RWPE2 (cell line): ENCODE data around the gene AGAP5.
"Not testable (repeated sequence)": the region's sequence is repeated elsewhere in the genome, so short reads cannot be mapped to it uniquely, and the experiment has no call there.

Source experiments
- ATAC-seq: fragments of 200-7000 bp; cut with Tn5 transposase; 3 replicates; pipeline ENCODE4 v1.9.1; 2021; ENCODE audit warnings: low read depth
- DNase-seq: peaks from one replicate; pipeline ENCODE4 v3.0.0-alpha.2; 2020; ENCODE audit warnings: low spot score
- H3K27ac ChIP-seq: fragments of 450-650 bp; 2 replicates; pipeline ENCODE4 v1.5.1; 2017; ENCODE audit warnings: mild to moderate bottlenecking; ENCODE audit not compliant: poor library complexity, severe bottlenecking
- H3K27me3 ChIP-seq: fragments of 250-450 bp; sonication (Bioruptor Pico); 2 replicates; pipeline ENCODE4 v1.5.1; 2021; ENCODE audit warnings: mild to moderate bottlenecking, moderate library complexity; ENCODE audit not compliant: insufficient read depth, poor library complexity, severe bottlenecking
- H3K36me3 ChIP-seq: fragments of 250-450 bp; sonication (Bioruptor Pico); 2 replicates; pipeline ENCODE4 v1.5.1; 2020; ENCODE audit warnings: low read depth, mild to moderate bottlenecking, moderate library complexity
- H3K4me1 ChIP-seq: fragments of 250-450 bp; sonication (Bioruptor Pico); 2 replicates; pipeline ENCODE4 v1.5.1; 2021; ENCODE audit warnings: mild to moderate bottlenecking, moderate library complexity; ENCODE audit not compliant: insufficient read depth, poor library complexity, severe bottlenecking
- H3K4me3 ChIP-seq: fragments of 250-450 bp; sonication (Bioruptor Pico); 2 replicates; pipeline ENCODE4 v1.5.1; 2021; ENCODE audit warnings: mild to moderate bottlenecking, moderate library complexity; ENCODE audit not compliant: severe bottlenecking
- H3K9me3 ChIP-seq: fragments of 250-450 bp; sonication (Bioruptor Pico); 2 replicates; pipeline ENCODE4 v1.5.1; 2021; ENCODE audit warnings: mild to moderate bottlenecking, moderate library complexity; ENCODE audit not compliant: severe bottlenecking
- CTCF ChIP-seq: fragments of 450-650 bp; IDR thresholded peaks from one replicate; pipeline ENCODE4 v1.5.1; 2017; ENCODE audit warnings: mild to moderate bottlenecking, moderate library complexity; ENCODE audit not compliant: poor library complexity, severe bottlenecking

The AGAP5 gene

GRCh38 chr10:73697675-73698159, at the start of gene AGAP5:
Gene AGAP5, minus strand, starts transcription at chr10:73698109. Its CDS starts 354 bp downstream, at chr10:73697755.
- DNase-seq, H3K4me1 ChIP-seq, H3K9me3 ChIP-seq, H3K36me3 ChIP-seq, H3K27me3 ChIP-seq, ATAC-seq, H3K27ac ChIP-seq, H3K4me3 ChIP-seq: not testable (repeated sequence)

- Histone ChIP-seq H3K27me3 (no peaks in the 10 kb centered on the region), H3K36me3 (peaks cover 64% of the 10 kb centered on the region), H3K27ac (no peak overlapping the region), H3K4me1 (peaks cover 6% of the 10 kb centered on the region), H3K9me3 (no peaks in the 10 kb centered on the region), H3K4me3 (no peak overlapping the region)
- ATAC-seq = no peak
- TF ChIP-seq CTCF = no peak
- DNase-seq = no peak
Measured at GRCh38 chr10:73746721-73747120, 48.8 kb upstream of the AGAP5 start.

- H3K27ac ChIP-seq = peak overlapping the region; percentile 86
- peaks cover 9% of the 10 kb centered on the region for H3K4me1 ChIP-seq
- ATAC-seq (peak; percentile 27), DNase-seq (no peak)
- H3K4me3 ChIP-seq = peak overlapping the region; percentile 61
- H3K27me3 ChIP-seq = no peaks in the 10 kb centered on the region
- H3K36me3 ChIP-seq = peaks cover 43% of the 10 kb centered on the region
- H3K9me3 ChIP-seq = no peaks in the 10 kb centered on the region
- TF ChIP-seq CTCF = no peak
Measured at GRCh38 chr10:73744664-73744975, 46.7 kb upstream of the AGAP5 start.

- Histone ChIP-seq H3K9me3 (no peaks in the 10 kb centered on the region), H3K4me1 (peaks cover 9% of the 10 kb centered on the region), H3K4me3 (peak within 1 kb of the TSS; percentile 61), H3K27me3 (no peaks in the 10 kb centered on the region), H3K36me3 (peaks cover 39% of the 10 kb centered on the region), H3K27ac (peak within 1 kb of the TSS; percentile 86)
- ATAC-seq (peak; percentile 78), DNase-seq (peak; percentile 93)
- TF ChIP-seq CTCF = no peak
Measured at GRCh38 chr10:73743905-73744663, 46.2 kb upstream of the AGAP5 start, which contains the start of gene SEC24C. Gene SEC24C, plus strand, starts transcription at chr10:73744372. Its CDS starts 2,461 bp downstream, at chr10:73746833.

- H3K4me1 ChIP-seq = peaks cover 9% of the 10 kb centered on the region
- TF ChIP-seq CTCF = no peak
- H3K36me3 ChIP-seq = peaks cover 32% of the 10 kb centered on the region
- ATAC-seq (no peak), DNase-seq (no peak)
- H3K27ac ChIP-seq = peak overlapping the region; percentile 86
- H3K4me3 ChIP-seq = peak overlapping the region; percentile 61
- H3K27me3 ChIP-seq = no peaks in the 10 kb centered on the region
- no peaks in the 10 kb centered on the region for H3K9me3 ChIP-seq
Measured at GRCh38 chr10:73743327-73743904, 45.5 kb upstream of the AGAP5 start.
